ENCODE measurements around the gene RBBP6. TPM values are rescaled to one million over a fixed set of nuclear protein-coding genes. Genes with fewer than 3 reads are reported as not detected.
"Not testable (repeated sequence)": the region's sequence is repeated elsewhere in the genome, so short reads cannot be mapped to it uniquely, and the experiment has no call there.

The RBBP6 gene
- total RNA-seq, 1 experiment from 2014 or later, result 38.4 TPM

DNA sequence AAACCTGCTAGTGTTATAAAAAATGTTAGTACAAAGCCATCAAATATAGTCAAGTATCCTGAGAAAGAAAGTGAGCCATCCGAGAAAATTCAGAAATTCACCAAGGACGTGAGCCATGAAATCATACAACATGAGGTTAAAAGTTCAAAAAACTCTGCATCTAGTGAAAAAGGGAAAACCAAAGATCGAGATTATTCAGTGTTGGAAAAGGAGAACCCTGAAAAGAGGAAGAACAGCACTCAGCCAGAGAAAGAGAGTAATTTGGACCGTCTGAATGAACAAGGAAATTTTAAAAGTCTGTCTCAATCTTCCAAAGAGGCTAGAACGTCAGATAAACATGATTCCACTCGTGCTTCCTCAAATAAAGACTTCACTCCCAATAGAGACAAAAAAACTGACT lies 31.7 kb downstream of the RBBP6 start:
- POLR2A ChIA-PET (ENCODE audit: unreplicated experiment), result no interaction called here
- no peaks in the 10 kb centered on the region for H3K4me1 ChIP-seq (ENCODE audit: insufficient read depth, low read length)
- CTCF ChIA-PET, result no interaction called here
- no peak overlapping the region for H3K4me3 ChIP-seq (ENCODE audit: low read length)
- H3K79me2 ChIP-seq (ENCODE audit: low read length), result no peaks in the 10 kb centered on the region
- TF ChIP-seq, protein P1, sequence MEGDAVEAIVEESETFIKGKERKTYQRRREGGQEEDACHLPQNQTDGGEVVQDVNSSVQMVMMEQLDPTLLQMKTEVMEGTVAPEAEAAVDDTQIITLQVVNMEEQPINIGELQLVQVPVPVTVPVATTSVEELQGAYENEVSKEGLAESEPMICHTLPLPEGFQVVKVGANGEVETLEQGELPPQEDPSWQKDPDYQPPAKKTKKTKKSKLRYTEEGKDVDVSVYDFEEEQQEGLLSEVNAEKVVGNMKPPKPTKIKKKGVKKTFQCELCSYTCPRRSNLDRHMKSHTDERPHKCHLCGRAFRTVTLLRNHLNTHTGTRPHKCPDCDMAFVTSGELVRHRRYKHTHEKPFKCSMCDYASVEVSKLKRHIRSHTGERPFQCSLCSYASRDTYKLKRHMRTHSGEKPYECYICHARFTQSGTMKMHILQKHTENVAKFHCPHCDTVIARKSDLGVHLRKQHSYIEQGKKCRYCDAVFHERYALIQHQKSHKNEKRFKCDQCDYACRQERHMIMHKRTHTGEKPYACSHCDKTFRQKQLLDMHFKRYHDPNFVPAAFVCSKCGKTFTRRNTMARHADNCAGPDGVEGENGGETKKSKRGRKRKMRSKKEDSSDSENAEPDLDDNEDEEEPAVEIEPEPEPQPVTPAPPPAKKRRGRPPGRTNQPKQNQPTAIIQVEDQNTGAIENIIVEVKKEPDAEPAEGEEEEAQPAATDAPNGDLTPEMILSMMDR (conservative IDR thresholded peaks at IDR 0.05; ENCODE audit: low read depth, low read length), result no peak
- TF ChIP-seq EZH2phosphoT487 (IDR thresholded peaks at IDR 0.05; ENCODE audit: borderline replicate concordance, low read length) (no peak), EZH2 (IDR thresholded peaks at IDR 0.05; ENCODE audit: low read length, unreplicated experiment) (no peak)
- peaks cover 55% of the 10 kb centered on the region for H3K36me3 ChIP-seq (ENCODE audit: low read depth, low read length)
- H4K20me1 ChIP-seq (ENCODE audit: low read length), result no peaks in the 10 kb centered on the region
- DNase-seq (no peak), ATAC-seq (no peak)
- H3K9me2 ChIP-seq (replicated peaks; ENCODE audit: low read length), result no peaks in the 10 kb centered on the region
- H2AFZ ChIP-seq (ENCODE audit: low read length), result no peak overlapping the region
- intact Hi-C loops (cut with micrococcal nuclease), result no loop called here
- no TSS peak for BruUV-seq (replicated peaks)
- no peaks in the 10 kb centered on the region for H3K9me3 ChIP-seq (ENCODE audit: low read length)
- no peak overlapping the region for H3K27ac ChIP-seq (ENCODE audit: low read length)
- H3K4me2 ChIP-seq (ENCODE audit: low read length), result no peak overlapping the region
- no peaks in the 10 kb centered on the region for H3F3A ChIP-seq (ENCODE audit: low read length, unreplicated experiment)
- no peaks in the 10 kb centered on the region for H3K27me3 ChIP-seq (ENCODE audit: low read length)
- H3K9ac ChIP-seq (ENCODE audit: low read length), result no peak overlapping the region

DNA sequence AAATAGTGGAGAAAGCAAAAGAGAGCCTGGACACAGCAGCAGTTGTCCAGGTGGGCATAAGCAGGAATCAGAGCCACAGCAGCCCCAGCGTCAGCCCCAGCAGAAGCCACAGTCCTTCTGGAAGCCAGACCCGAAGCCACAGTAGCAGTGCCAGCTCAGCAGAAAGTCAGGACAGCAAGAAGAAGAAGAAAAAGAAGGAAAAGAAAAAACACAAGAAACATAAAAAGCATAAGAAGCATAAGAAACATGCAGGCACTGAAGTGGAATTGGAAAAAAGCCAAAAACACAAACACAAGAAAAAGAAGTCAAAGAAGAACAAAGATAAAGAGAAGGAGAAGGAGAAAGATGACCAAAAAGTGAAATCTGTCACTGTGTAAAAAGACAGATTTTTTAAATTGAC lies 32.7 kb downstream of the RBBP6 start:
- H3K4me2 ChIP-seq (ENCODE audit: low read length), result no peak overlapping the region
- CTCF ChIA-PET, result no interaction called here

DNA sequence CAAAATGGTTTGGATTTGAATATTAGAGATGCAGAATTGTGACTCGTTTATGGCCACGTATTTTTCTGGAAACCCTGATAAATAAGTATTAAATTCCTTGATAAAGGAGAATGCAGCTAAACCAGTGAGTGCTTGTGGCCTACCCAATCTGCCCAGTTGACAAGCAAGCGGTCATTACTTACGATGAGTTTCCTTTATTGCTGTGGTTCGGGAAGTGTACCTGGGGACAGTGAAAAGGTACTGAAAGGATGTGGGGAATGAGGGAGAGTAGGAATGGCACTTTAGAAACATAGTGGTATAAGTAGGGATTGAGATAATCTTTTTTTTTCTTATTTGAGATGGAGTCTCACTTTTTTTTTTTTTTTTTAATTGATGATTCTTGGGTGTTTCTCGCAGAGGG lies 33.8 kb downstream of the RBBP6 start:
- ChIA-PET POLR2A (ENCODE audit: unreplicated experiment) (no interaction called here), CTCF (no interaction called here)
- no peaks in the 10 kb centered on the region for H3K79me2 ChIP-seq (ENCODE audit: low read length)
- H3K9me3 ChIP-seq (ENCODE audit: low read length), result no peaks in the 10 kb centered on the region
- no peak overlapping the region for H3K4me3 ChIP-seq (ENCODE audit: low read length)
- no peak for ATAC-seq
- no peak overlapping the region for H3K9ac ChIP-seq (ENCODE audit: low read length)
- peaks cover 43% of the 10 kb centered on the region for H3K36me3 ChIP-seq (ENCODE audit: low read depth, low read length)
- H3K4me2 ChIP-seq (ENCODE audit: low read length), result no peak overlapping the region
- no peaks in the 10 kb centered on the region for H3K4me1 ChIP-seq (ENCODE audit: insufficient read depth, low read length)
- intact Hi-C loops (cut with micrococcal nuclease), result no loop called here
- no peaks in the 10 kb centered on the region for H4K20me1 ChIP-seq (ENCODE audit: low read length)
- DNase-seq, result no peak
- H3K27ac ChIP-seq (ENCODE audit: low read length), result no peak overlapping the region
- no peak overlapping the region for H2AFZ ChIP-seq (ENCODE audit: low read length)
- BruUV-seq (replicated peaks), result no TSS peak
- TF ChIP-seq, protein P1 (conservative IDR thresholded peaks at IDR 0.05; ENCODE audit: low read depth, low read length), result no peak
- no peak for TF ChIP-seq EZH2 (IDR thresholded peaks at IDR 0.05; ENCODE audit: low read length, unreplicated experiment)
- TF ChIP-seq EZH2phosphoT487 (IDR thresholded peaks at IDR 0.05; ENCODE audit: borderline replicate concordance, low read length), result no peak
- no peaks in the 10 kb centered on the region for H3K27me3 ChIP-seq (ENCODE audit: low read length)
- H3K9me2 ChIP-seq (replicated peaks; ENCODE audit: low read length), result no peaks in the 10 kb centered on the region
- H3F3A ChIP-seq (ENCODE audit: low read length, unreplicated experiment), result no peaks in the 10 kb centered on the region

More for the DNA sequence above, 32.7 kb downstream of the RBBP6 start:
- Histone ChIP-seq H4K20me1 (ENCODE audit: low read length) (no peaks in the 10 kb centered on the region), H3K36me3 (ENCODE audit: low read depth, low read length) (peaks cover 54% of the 10 kb centered on the region), H3K79me2 (ENCODE audit: low read length) (no peaks in the 10 kb centered on the region), H2AFZ (ENCODE audit: low read length) (no peak overlapping the region), H3K9ac (ENCODE audit: low read length) (no peak overlapping the region), H3K27ac (ENCODE audit: low read length) (no peak overlapping the region), H3K4me1 (ENCODE audit: insufficient read depth, low read length) (no peaks in the 10 kb centered on the region), H3K4me3 (ENCODE audit: low read length) (no peak overlapping the region), H3K27me3 (ENCODE audit: low read length) (no peaks in the 10 kb centered on the region), H3K9me3 (ENCODE audit: low read length) (no peaks in the 10 kb centered on the region), H3K9me2 (replicated peaks; ENCODE audit: low read length) (no peaks in the 10 kb centered on the region), H3F3A (ENCODE audit: low read length, unreplicated experiment) (no peaks in the 10 kb centered on the region)
- DNase-seq (no peak), ATAC-seq (no peak)
- POLR2A ChIA-PET (ENCODE audit: unreplicated experiment), result no interaction called here
- BruUV-seq (replicated peaks), result no TSS peak
- no peak for TF ChIP-seq EZH2phosphoT487 (IDR thresholded peaks at IDR 0.05; ENCODE audit: borderline replicate concordance, low read length)
- no peak for TF ChIP-seq EZH2 (IDR thresholded peaks at IDR 0.05; ENCODE audit: low read length, unreplicated experiment)
- TF ChIP-seq, protein P1 (conservative IDR thresholded peaks at IDR 0.05; ENCODE audit: low read depth, low read length), result no peak
- intact Hi-C loops (cut with micrococcal nuclease), result no loop called here

DNA sequence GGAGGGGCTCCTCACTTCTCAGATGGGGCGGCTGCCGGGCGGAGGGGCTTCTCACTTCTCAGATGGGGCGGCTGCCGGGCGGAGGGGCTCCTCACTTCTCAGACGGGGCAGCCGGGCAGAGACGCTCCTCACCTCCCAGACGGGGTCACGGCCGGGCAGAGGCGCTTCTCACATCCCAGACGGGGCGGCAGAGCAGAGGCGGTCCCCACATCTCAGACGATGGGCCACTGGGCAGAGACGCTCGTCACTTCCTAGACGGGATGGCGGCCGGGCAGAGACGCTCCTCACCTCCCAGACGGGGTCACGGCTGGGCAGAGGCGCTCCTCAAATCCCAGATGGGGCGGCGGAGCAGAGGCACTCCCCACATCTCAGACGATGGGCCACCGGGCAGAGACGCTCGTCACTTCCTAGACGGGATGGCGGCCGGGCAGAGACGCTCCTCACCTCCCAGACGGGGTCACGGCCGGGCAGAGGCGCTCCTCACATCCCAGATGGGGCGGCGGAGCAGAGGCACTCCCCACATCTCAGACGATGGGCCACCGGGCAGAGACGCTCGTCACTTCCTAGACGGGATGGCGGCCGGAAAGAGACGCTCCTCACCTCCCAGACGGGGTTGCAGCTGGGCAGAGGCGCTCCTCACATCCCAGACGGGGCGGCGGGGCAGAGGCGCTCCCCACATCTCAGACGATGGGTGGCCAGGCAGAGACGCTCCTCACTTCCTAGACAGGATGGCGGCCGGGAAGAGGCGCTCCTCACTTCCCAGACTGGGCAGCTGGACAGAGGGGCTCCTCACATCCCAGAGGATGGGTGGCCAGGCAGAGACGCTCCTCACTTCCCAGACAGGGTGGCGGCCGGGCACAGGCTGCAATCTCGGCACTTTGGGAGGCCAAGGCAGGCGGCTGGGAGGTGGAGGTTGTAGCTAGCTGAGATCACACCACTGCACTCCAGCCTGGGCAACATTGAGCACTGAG lies 35.4 kb downstream of the RBBP6 start:
- H3K4me2 ChIP-seq (ENCODE audit: low read length); H2AFZ ChIP-seq (ENCODE audit: low read length); H3K4me3 ChIP-seq (ENCODE audit: low read length); H3F3A ChIP-seq (ENCODE audit: low read length, unreplicated experiment); intact Hi-C loops (cut with micrococcal nuclease); H3K9ac ChIP-seq (ENCODE audit: low read length); DNase-seq; H3K9me2 ChIP-seq (replicated peaks; ENCODE audit: low read length); POLR2A ChIA-PET (ENCODE audit: unreplicated experiment); H3K27me3 ChIP-seq (ENCODE audit: low read length); CTCF ChIA-PET; H3K4me1 ChIP-seq (ENCODE audit: insufficient read depth, low read length); ATAC-seq; H4K20me1 ChIP-seq (ENCODE audit: low read length); H3K9me3 ChIP-seq (ENCODE audit: low read length); H3K79me2 ChIP-seq (ENCODE audit: low read length); H3K27ac ChIP-seq (ENCODE audit: low read length); BruUV-seq (replicated peaks): not testable (repeated sequence)
- peaks cover 27% of the 10 kb centered on the region for H3K36me3 ChIP-seq (ENCODE audit: low read depth, low read length)

Data from PC-3 (cell line).